GM15510 (cell line): ENCODE data around the gene ARHGEF40.

Experiments used
- POLR2A ChIP-seq: IDR thresholded peaks from 3 replicates; pipeline ENCODE4 v1.6.1; 2011; ENCODE audit warnings: borderline replicate concordance; ENCODE audit not compliant: insufficient read length; ENCODE audit errors: extremely low read depth

Gene ARHGEF40

DNA sequence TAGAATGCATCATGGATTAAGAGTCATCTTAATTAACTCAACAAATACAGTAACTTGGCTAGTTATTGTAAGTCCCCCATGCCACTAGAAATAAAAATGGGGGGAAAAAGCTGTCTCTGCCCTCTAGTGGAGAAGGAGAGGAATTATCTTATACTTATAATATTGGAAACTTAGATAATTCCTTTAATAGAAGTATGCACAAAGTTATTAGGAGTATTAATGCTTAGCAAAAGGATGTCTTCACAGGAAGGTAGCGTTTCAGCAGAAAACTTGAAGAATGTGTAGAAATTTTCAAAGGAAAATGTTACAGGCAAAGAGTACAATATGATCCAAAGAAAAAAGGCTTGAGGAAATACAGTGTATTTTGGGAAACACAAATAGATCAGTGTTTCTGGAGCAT, 65.9 kb downstream of the ARHGEF40 start:
- no peak for TF ChIP-seq POLR2A
